HG02588 (cell line): ENCODE results near the gene MYO18A.

Experiments
- ATAC-seq: cut with Tn5 transposase; IDR thresholded peaks from one replicate; pipeline ENCODE4 v1.9.1; 2021; ENCODE audit warnings: mild to moderate bottlenecking, moderate library complexity; ENCODE audit not compliant: unreplicated experiment

MYO18A gene

DNA sequence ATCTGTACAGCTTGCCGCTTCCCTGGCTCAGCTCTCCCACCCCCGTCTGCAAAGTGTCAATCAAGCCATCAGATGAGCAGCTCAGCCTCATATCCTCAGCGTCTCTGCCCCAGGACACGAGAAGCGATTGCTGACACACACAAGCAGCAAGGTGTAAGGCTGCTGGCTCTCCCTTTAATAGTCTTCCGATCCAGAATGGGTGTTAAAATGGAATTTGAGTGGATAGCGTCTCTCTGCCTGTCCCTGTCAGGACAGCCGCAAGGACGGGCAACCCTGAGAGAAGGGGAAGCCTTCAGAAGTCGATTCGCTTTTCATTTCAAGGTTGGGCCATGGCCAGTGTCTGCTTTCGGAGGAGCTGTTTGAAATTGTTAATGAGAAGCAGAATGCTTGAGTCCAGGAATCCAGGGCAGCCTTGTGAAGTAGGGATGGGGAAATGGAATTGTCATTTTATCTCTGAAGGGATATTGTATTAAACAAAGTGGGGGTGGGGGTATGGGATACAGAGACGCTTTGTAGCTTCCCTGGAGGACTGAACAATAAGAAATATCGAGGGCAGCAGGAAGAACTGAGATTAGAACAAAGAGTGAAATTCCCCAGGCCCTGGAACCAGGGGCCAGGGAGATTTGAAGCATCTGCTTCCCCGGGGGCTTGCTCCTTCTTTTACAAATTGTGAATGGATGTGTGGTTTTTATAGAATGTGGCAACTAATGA, 142.0 kb downstream of the MYO18A start:
- ATAC-seq, result no peak

GRCh38 chr17:29037739-29038084, 142.5 kb downstream of the MYO18A start:
- ATAC-seq, result no peak

- ATAC-seq, result no peak
Observed at GRCh38 chr17:29036584-29036983, 143.6 kb downstream of the MYO18A start.

DNA sequence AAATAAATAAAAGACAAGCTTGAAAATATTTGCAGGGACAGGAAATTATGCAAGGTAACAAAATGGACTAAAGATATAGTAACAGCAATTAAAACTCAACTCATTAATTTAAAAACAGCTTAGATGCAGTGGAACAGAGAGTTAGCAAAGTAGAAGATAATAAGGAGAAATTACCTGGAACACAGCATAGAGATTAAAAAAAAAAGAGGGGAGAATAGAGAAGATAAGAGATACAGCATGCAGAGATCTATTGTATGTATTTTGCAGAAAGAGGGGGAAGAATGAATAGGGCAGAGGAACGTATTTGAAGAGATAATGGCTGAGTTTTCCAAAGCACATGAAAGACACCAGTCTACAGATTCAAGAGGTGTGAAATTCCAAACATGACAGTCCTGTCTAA, 145.7 kb downstream of the MYO18A start:
- no peak for ATAC-seq

GRCh38 chr17:29032857-29033197, 147.4 kb downstream of the MYO18A start:
- ATAC-seq, result no peak

GRCh38 chr17:29032013-29032856, 148.0 kb downstream of the MYO18A start:
- ATAC-seq, result no peak

DNA sequence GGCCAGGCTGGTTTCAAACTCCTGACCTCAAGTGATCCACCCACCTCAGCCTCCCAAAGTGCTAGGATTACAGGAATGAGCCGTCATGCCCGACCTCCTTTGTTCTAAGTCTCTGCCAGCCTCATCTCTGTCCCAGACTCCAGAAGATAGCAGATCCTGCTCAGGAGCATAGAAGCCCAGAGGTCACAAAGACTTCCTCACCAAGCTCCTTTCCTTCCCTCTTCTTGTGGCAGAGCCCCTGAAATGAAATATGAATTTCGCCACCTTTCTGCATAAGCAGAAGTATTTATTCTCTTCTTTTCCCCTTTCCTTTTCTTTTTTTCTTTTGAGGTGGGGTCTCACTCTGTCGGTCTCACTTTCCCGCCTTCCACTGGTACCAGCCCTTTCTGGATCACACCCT, 148.7 kb downstream of the MYO18A start:
- ATAC-seq, result no peak

GRCh38 chr17:29024316-29024952, 155.8 kb downstream of the MYO18A start:
- ATAC-seq, result no peak

- ATAC-seq, result no peak
Observed at GRCh38 chr17:29022074-29022473, 158.1 kb downstream of the MYO18A start.

- no peak for ATAC-seq
Observed at GRCh38 chr17:29021226-29021625, 159.0 kb downstream of the MYO18A start.
